ENCODE results near the gene PHKB. TPM values are rescaled to one million over a fixed set of nuclear protein-coding genes. Genes with fewer than 3 reads are reported as not detected.

The PHKB gene
- total RNA-seq, 1 experiment from 2014 or later: 38.8 TPM

GRCh38 chr16:47732523-47733111, 271.5 kb downstream of the PHKB start:
- no CpG with 5 or more reads among the region's 6 CpGs for WGBS (ENCODE audit: extremely low coverage, insufficient read length, low lambda C conversion rate)
- no peaks in the 10 kb centered on the region for H3K79me2 ChIP-seq (ENCODE audit: insufficient read depth, low read length)
- Mint-ChIP-seq H3K27ac (peak overlapping the region in 1 of 3 experiments; percentile 4; a peak in 1 of 7 replicates), H3K9me3 (no peaks in the 10 kb centered on the region), H3K27me3 (ENCODE audit: low read depth) (no peaks in the 10 kb centered on the region), H3K4me1 (peaks cover 27 to 41% of the 10 kb centered on the region in 2 experiments), H3K36me3 (ENCODE audit: insufficient read depth in 1 of 3, low read depth in 3 of 3) (no peaks in the 10 kb centered on the region), H3K4me3 (no peak overlapping the region)
- H3K4me2 ChIP-seq (ENCODE audit: insufficient read depth, insufficient read length, low read length): peak overlapping the region; percentile 26
- H3K14ac ChIP-seq (ENCODE audit: insufficient read depth, low read length): no peak overlapping the region
- H3K23me2 ChIP-seq (ENCODE audit: insufficient read length, low read depth, low read length, poor library complexity, severe bottlenecking): no peaks in the 10 kb centered on the region
- no peak overlapping the region for H3K4ac ChIP-seq (ENCODE audit: low read depth, low read length)
- no peak overlapping the region for H2AFZ ChIP-seq (ENCODE audit: low read length)
- no peaks in the 10 kb centered on the region for H4K20me1 ChIP-seq (ENCODE audit: control insufficient read depth, insufficient read depth, insufficient read length)
- H2BK120ac ChIP-seq (ENCODE audit: low read depth, low read length, poor library complexity, severe bottlenecking): no peak overlapping the region
- DNase-seq: peak; percentile 45
- no peak overlapping the region for H4K5ac ChIP-seq (ENCODE audit: insufficient read length, low read depth, low read length)
- H2AK5ac ChIP-seq (ENCODE audit: insufficient read length, low read length): no peak overlapping the region
- H4K8ac ChIP-seq (replicated peaks; ENCODE audit: insufficient read length, low read depth, low read length): no peak overlapping the region
- H3K18ac ChIP-seq (ENCODE audit: insufficient read length, low read depth, low read length): no peak overlapping the region
- no peak overlapping the region for H3K56ac ChIP-seq (ENCODE audit: insufficient read length, low read depth, low read length)
- no peaks in the 10 kb centered on the region for H3K79me1 ChIP-seq (ENCODE audit: insufficient read depth, low read depth, low read length, poor library complexity, severe bottlenecking)
- no peaks in the 10 kb centered on the region for H3K9me3 ChIP-seq (ENCODE audit: control insufficient read depth, low read depth, low read length)
- 0 out of 2 replicates have a peak, but pooled peaks cover 2% of the 10 kb centered on the region for H3K4me1 ChIP-seq (ENCODE audit: insufficient read depth, low read length)
- H2BK5ac ChIP-seq (ENCODE audit: insufficient read length, low read length): no peak overlapping the region
- H3T11ph ChIP-seq (ENCODE audit: low read length): no peak overlapping the region
- no peaks in the 10 kb centered on the region for H3K27me3 ChIP-seq (ENCODE audit: insufficient read depth, low read length)
- H3K23ac ChIP-seq (ENCODE audit: insufficient read length, low read depth, low read length): no peak overlapping the region
- H3K9ac ChIP-seq (ENCODE audit: extremely low read depth, insufficient read length, low read length): no peak overlapping the region
- H2BK20ac ChIP-seq (ENCODE audit: low read depth, low read length, poor library complexity, severe bottlenecking): no peak overlapping the region
- no peak overlapping the region for H2BK15ac ChIP-seq (ENCODE audit: low read depth, low read length)
- H4K91ac ChIP-seq (ENCODE audit: insufficient read length, low read depth, low read length): no peak overlapping the region
- no peak for TF ChIP-seq CTCF (conservative IDR thresholded peaks at IDR 0.05)
- H3K27ac ChIP-seq (ENCODE audit: insufficient read length, low read depth, low read length): no peak overlapping the region
- H2BK12ac ChIP-seq (ENCODE audit: insufficient read length, low read depth, low read length): no peak overlapping the region
